HG02763 (cell line): Measurements from ENCODE around the gene B4GALNT4.
"Not testable (repeated sequence)": the region's sequence is repeated elsewhere in the genome, so short reads cannot be mapped to it uniquely, and the experiment has no call there.

Experiments used
- ATAC-seq: cut with Tn5 transposase; IDR thresholded peaks from one replicate; pipeline ENCODE4 v1.9.1; 2021; ENCODE audit warnings: mild to moderate bottlenecking, moderate library complexity; ENCODE audit not compliant: unreplicated experiment

Gene B4GALNT4

GRCh38 chr11:391117-392017 lies 22.1 kb downstream of the B4GALNT4 start:
- no peak for ATAC-seq

DNA sequence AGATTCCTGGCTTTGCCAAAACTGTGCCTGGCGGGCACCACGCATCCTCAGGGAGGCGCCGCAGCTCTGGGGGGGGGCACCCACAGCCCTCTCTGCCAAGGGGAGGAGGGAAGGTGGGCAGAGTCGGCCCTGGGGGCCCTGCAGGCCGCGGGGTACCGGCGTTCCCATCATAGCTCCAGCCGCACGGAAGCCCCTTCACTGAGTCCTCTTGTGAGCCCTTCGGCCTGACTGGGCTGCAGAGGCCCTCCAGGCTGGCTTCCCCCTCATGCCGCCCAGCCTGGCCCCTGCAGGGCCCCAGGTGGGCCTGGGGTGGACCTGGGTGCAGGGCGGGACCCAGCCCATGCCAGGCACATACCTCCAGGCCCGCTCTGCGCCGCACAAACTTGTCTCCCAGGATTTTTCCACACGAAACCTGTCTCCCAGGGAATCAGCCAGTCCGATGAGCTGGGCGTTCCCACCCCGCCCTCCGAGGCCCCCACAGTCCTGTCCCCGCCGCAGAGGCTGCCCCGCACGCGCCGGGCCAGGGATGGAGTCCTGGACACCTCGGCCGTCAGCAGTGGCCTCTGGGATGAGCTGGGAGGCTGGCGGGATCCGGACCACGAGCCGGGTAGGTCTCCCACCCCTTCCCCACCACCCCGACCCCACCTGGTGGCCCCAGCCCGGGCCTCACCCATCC lies 22.9 kb downstream of the B4GALNT4 start:
- ATAC-seq = no peak

GRCh38 chr11:393219-394033 lies 24.1 kb downstream of the B4GALNT4 start:
- ATAC-seq = no peak

DNA sequence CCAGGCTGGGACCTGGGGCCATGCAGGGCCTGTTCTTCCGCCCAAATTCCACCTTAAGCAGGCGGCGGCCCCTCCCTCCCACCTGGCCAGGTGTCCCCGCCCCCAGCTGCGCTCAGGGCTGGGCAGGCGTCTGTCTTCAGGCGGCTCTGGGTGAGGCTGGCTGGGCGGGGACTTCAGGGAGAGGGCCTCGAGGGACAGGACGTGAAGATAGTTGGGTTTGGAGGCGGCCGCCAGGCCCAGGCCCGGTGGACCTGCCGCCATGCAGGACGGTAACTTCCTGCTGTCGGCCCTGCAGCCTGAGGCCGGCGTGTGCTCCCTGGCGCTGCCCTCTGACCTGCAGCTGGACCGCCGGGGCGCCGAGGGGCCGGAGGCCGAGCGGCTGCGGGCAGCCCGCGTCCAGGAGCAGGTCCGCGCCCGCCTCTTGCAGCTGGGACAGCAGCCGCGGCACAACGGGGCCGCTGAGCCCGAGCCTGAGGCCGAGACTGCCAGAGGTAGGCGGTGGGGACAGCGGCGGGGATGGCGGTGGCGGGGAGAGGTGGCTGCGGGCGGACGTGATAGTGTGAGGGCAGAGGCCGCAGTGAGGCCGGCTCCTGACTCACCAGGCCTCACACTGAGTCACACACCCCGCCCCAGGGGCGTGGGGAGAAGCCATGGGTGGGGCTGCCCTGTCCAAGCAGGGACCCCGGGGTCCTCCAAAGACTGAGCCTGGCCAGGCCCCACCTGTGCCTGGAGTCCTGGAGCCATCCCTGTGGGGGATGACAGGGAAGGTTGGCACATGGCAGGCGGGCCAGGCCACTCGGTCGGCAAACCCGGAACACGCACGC lies 24.9 kb downstream of the B4GALNT4 start, which contains the start of gene PKP3:
PKP3 (plus strand) TSS at position 176 of the 824 bp plus-strand sequence; CDS start at position 260, 84 bp downstream.
- ATAC-seq = no peak

- ATAC-seq = no peak
Measured at GRCh38 chr11:394858-395655, 25.8 kb downstream of the B4GALNT4 start.

DNA sequence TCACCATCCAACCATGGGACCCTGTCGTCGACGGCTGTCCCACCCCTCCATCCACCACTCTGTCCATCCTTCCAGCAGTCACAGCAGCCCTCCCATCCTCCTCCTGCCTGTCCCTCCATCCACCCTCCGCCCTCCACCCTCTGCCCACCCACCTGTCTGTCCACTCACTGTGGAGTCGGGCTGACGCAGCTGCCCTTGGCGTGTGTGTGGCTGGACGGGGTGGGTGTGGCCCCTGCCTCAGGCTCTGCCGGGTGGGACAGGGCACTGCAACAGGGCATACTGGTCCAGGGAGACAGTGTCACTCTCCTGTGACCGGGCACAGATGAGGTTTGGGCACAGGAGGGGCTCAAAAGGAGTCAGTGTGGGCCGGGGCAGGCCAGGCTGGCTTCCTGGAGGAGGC lies 26.6 kb downstream of the B4GALNT4 start:
- no peak for ATAC-seq

GRCh38 chr11:396511-396947 lies 27.2 kb downstream of the B4GALNT4 start:
- ATAC-seq = no peak

DNA sequence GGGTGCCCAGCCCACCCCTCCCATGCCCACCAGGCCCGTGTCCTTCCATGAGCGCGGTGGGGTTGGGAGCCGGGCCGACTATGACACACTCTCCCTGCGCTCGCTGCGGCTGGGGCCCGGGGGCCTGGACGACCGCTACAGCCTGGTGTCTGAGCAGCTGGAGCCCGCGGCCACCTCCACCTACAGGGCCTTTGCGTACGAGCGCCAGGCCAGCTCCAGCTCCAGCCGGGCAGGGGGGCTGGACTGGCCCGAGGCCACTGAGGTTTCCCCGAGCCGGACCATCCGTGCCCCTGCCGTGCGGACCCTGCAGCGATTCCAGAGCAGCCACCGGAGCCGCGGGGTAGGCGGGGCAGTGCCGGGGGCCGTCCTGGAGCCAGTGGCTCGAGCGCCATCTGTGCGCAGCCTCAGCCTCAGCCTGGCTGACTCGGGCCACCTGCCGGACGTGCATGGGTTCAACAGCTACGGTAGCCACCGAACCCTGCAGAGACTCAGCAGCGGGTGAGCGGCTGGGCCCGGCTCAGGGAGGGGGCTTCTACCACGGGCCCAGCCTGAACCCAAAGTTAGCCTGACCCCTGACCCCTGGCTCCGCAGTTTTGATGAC lies 27.7 kb downstream of the B4GALNT4 start:
- ATAC-seq = no peak

DNA sequence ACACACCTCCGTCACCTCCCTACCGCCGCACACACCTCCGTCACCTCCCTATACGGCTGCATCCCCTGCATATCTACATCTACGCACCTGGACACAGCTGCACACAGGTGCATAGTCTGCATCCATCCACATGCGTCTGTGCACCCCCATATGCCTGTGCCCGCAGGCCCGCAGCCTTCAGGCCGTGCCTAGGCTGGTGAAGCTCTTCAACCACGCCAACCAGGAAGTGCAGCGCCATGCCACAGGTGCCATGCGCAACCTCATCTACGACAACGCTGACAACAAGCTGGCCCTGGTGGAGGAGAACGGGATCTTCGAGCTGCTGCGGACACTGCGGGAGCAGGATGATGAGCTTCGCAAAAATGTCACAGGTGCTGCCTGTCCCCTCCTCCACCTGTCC lies 29.5 kb downstream of the B4GALNT4 start:
- ATAC-seq = no peak

DNA sequence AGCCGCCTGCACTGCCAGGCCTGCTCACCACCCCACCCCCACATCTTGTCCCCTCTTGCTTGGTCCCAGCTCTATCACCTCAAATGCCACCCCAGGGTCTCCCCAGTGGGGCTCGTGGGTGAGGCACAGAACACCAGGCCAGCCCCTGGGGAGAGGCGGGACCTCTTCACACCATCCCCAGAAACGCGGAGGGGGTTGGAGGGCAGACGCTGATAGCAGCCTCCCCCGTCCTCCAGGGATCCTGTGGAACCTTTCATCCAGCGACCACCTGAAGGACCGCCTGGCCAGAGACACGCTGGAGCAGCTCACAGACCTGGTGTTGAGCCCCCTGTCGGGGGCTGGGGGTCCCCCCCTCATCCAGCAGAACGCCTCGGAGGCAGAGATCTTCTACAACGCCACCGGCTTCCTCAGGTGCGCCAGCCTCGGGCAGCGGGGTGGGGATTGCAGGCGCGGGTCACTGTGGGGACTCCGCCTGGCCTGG lies 30.5 kb downstream of the B4GALNT4 start:
- no peak for ATAC-seq

- no peak for ATAC-seq
Measured at GRCh38 chr11:400241-400689, 31.0 kb downstream of the B4GALNT4 start.

DNA sequence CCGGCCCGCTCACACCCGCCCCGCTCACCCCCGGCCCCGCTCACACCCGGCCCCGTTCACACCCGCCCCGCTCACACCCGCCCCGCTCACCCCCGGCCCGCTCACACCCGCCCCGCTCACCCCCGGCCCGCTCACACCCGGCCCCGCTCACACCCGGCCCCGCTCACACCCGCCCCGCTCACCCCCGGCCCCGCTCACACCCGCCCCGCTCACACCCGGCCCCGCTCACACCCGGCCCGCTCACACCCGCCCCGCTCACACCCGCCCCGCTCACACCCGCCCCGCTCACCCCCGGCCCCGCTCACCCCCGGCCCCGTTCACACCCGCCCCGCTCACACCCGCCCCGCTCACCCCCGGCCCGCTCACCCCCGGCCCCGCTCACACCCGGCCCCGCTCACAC lies 31.9 kb downstream of the B4GALNT4 start:
- not testable (repeated sequence) for ATAC-seq

DNA sequence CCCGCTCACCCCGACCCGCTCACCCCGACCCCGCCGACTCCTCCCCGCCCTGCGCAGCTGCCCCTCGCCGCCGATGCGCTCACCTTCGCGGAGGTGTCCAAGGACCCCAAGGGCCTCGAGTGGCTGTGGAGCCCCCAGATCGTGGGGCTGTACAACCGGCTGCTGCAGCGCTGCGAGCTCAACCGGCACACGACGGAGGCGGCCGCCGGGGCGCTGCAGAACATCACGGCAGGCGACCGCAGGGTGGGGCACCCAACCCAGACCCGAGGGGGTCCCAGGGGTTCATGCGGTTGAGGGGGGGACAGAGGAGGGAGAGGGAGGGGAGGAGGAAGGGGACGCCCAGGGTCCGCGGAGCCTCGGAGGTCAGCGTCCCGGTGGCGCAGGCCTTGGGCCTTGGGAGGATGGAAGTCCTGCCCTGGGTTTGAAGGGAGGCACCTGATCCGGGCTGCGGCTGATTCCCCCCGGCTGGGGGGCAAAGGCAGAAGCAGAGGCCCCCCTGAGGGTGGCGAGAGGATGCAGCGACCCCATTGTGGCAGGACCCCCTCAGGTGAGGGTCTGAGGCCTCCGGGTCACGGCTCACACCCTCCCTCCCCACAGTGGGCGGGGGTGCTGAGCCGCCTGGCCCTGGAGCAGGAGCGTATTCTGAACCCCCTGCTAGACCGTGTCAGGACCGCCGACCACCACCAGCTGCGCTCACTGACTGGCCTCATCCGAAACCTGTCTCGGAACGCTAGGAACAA lies 33.9 kb downstream of the B4GALNT4 start:
- ATAC-seq = no peak

DNA sequence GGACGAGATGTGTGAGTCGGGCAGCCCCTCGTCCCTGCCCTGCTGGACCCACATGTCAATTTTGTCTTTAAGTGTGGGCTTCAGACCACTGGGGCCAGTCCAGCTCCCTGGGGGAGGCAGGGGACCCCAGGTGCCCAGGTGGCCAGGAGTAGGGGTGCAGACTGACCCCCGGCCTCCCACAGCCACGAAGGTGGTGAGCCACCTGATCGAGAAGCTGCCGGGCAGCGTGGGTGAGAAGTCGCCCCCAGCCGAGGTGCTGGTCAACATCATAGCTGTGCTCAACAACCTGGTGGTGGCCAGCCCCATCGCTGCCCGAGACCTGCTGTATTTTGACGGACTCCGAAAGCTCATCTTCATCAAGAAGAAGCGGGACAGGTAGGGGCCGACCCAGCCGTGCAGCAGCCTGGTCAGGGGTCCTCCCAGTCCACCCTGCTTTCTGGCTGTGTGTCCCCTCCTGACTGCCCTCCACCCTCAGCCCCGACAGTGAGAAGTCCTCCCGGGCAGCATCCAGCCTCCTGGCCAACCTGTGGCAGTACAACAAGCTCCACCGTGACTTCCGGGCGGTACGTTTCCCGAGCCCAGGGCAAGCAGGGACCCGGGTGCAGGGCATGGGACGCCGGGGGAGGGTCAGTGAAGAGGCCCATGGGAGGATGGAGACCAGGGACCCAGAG lies 34.6 kb downstream of the B4GALNT4 start:
- no peak for ATAC-seq

- ATAC-seq = no peak
Measured at GRCh38 chr11:404551-405264, 35.4 kb downstream of the B4GALNT4 start.

DNA sequence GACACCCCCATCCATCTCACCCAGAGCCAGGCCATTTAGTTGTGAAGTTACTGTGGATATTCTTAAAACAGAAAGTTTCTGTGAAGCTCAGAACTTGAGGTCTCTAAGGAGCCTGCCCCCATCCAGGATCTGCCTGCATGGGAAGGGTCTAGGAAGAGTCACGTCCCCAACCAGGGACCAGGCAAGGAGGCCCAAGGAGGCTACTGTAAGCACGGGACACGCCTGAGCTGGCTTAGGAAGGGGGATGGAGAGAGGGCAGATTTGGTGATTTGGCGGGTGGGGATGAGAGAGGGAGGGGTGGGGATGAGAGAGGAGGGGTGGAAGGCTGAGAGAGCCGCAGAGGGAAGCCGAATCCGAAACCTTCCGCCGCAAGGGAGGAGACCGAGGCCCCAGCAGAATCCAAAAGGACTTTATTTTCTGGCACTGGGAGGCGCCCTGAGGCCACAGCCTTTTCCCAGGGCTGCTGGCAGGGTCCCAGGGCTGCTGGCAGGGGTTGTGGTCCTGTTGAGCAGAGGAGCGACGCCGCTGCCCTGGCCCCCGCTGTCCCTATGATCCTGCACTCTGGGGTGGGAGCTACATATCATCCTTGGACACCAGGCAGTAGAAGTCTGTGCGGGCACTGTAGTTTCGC lies 36.1 kb downstream of the B4GALNT4 start:
- no peak for ATAC-seq
